Fibroblast of the conjunctiva (primary cell): ENCODE measurements around the gene C20orf144.
"Not testable (repeated sequence)": the region's sequence is repeated elsewhere in the genome, so short reads cannot be mapped to it uniquely, and the experiment has no call there.

Experiments
- DNase-seq: peaks from one replicate; pipeline ENCODE4 v3.0.0-alpha.2; 2010; ENCODE audit warnings: low read depth

C20orf144 gene

GRCh38 chr20:33662172-33662571, at the start of gene C20orf144:
Gene C20orf144 (plus strand): TSS chr20:33662327. CDS start chr20:33662346, 19 bp downstream.
- no peak for DNase-seq

- no peak for DNase-seq
These were observed 40.3 kb upstream of the C20orf144 start for GRCh38 chr20:33621717-33622400.

- no peak for DNase-seq
These were observed 39.3 kb upstream of the C20orf144 start for GRCh38 chr20:33622705-33623365.

GRCh38 chr20:33624399-33624798, 37.7 kb upstream of the C20orf144 start:
- no peak for DNase-seq

GRCh38 chr20:33626190-33626589, 35.9 kb upstream of the C20orf144 start:
- DNase-seq, result no peak

- no peak for DNase-seq
These were observed 34.4 kb upstream of the C20orf144 start for GRCh38 chr20:33627577-33628216.

- no peak for DNase-seq
These were observed 32.6 kb upstream of the C20orf144 start for GRCh38 chr20:33629533-33629932.

- no peak for DNase-seq
These were observed 32.1 kb upstream of the C20orf144 start for GRCh38 chr20:33629979-33630378.

- no peak for DNase-seq
These were observed 31.6 kb upstream of the C20orf144 start for GRCh38 chr20:33630507-33630906.

GRCh38 chr20:33631910-33632309, 30.2 kb upstream of the C20orf144 start:
- not testable (repeated sequence) for DNase-seq

- no peak for DNase-seq
These were observed 26.8 kb upstream of the C20orf144 start for GRCh38 chr20:33635341-33635740.

- DNase-seq, result no peak
These were observed 25.4 kb upstream of the C20orf144 start for GRCh38 chr20:33636776-33637175.

- DNase-seq, result no peak
These were observed 21.8 kb upstream of the C20orf144 start for GRCh38 chr20:33640287-33640686.

- DNase-seq, result no peak
These were observed 17.6 kb upstream of the C20orf144 start for GRCh38 chr20:33644313-33645071.

GRCh38 chr20:33645072-33645358, 17.1 kb upstream of the C20orf144 start:
- DNase-seq, result no peak

GRCh38 chr20:33645396-33645795, 16.7 kb upstream of the C20orf144 start:
- DNase-seq, result no peak

GRCh38 chr20:33646191-33646590, 15.9 kb upstream of the C20orf144 start:
- no peak for DNase-seq

- DNase-seq, result not testable (repeated sequence)
These were observed 15.0 kb upstream of the C20orf144 start for GRCh38 chr20:33646959-33647602.

GRCh38 chr20:33647603-33648395, 14.3 kb upstream of the C20orf144 start:
- DNase-seq, result peak; percentile 69

- DNase-seq, result no peak
These were observed 13.6 kb upstream of the C20orf144 start for GRCh38 chr20:33648396-33649004.

GRCh38 chr20:33649201-33649681, 12.9 kb upstream of the C20orf144 start:
- no peak for DNase-seq
